Sigmoid colon (tissue), 4 donors: ENCODE measurements around the gene ZCCHC24.

Source experiments
- POLR2AphosphoS5 ChIP-seq, 4 donors: sonication (generic); formaldehyde crosslinking; IDR thresholded peaks; one replicate each; pipeline ENCODE4 v1.6.1; 2017; ENCODE audit warnings: antibody characterized with exemption in 4 of 4
- TF ChIP-seq, protein P1 (sequence below), 4 experiments: fragments of 450-650 bp in 3 of 4; fragments of 200-600 bp in 1 of 4; IDR thresholded peaks; one replicate each; pipeline ENCODE4 v1.5.1; 2016 to 2019; ENCODE audit warnings: antibody characterized with exemption in 4 of 4, mild to moderate bottlenecking in 3 of 4, moderate library complexity in 2 of 4

DNA sequence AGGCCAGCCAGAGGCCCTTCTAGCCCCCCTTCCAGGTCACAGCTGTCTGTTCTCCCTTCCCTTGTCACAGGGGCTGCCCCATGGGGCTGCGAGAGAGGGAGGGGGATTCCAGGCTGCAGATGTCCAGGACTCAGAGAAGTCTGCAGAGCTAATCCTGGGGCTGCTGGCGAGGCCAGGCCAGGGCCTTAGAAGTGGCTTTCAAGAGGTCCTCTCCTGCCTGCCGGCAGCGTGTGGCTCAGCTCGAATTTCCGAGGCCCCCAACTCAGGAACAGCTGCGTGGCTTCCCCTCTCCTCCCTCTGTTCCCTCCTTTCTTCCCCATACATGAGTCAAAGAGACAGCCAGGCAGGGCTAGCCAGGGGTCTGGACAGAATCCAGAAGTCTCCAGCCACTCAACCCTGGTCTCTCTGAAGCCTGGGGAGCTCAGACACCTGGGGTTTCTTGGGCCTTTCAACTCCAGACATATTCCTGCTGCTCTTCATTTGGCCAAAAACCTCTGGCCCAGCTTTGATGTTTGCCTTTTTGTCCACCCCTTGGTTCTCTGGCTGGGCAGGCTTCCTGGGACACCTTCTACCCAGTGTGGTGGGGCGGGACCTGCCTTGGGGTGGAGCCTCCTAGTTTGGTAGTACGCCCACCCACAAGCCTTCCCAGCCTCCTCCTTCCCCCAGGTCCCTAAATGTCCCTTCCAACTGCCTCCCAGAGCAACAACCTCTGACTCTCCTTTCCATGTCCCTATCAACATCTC is 45.1 kb upstream of the ZCCHC24 start:
- TF ChIP-seq POLR2AphosphoS5 (IDR thresholded peaks at IDR 0.05) = peak in 1 of 4 donors; percentile 51
- TF ChIP-seq, protein P1, sequence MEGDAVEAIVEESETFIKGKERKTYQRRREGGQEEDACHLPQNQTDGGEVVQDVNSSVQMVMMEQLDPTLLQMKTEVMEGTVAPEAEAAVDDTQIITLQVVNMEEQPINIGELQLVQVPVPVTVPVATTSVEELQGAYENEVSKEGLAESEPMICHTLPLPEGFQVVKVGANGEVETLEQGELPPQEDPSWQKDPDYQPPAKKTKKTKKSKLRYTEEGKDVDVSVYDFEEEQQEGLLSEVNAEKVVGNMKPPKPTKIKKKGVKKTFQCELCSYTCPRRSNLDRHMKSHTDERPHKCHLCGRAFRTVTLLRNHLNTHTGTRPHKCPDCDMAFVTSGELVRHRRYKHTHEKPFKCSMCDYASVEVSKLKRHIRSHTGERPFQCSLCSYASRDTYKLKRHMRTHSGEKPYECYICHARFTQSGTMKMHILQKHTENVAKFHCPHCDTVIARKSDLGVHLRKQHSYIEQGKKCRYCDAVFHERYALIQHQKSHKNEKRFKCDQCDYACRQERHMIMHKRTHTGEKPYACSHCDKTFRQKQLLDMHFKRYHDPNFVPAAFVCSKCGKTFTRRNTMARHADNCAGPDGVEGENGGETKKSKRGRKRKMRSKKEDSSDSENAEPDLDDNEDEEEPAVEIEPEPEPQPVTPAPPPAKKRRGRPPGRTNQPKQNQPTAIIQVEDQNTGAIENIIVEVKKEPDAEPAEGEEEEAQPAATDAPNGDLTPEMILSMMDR (IDR thresholded peaks at IDR 0.05) = no peak
